Activated CD8-positive, alpha-beta memory T cell treated with anti-CD3 and anti-CD28 coated beads, Interleukin-2, amount 10 ng/mL, durations not matched to agents 7 days and 5 days (primary cell): ENCODE results near the gene ZBTB12. TPM values are rescaled to one million over a fixed set of nuclear protein-coding genes. Genes with fewer than 3 reads are reported as not detected.
"Not testable (repeated sequence)": the region's sequence is repeated elsewhere in the genome, so short reads cannot be mapped to it uniquely, and the experiment has no call there.

Source experiments
- ATAC-seq: fragments of 150-1000 bp; cut with Tn5 transposase; one replicate; pipeline ENCODE4 v1.10.0; 2021; ENCODE audit warnings: moderate library complexity
- CTCF ChIA-PET: fragments of 350-600 bp; sonication (Branson Sonifier 250); formaldehyde crosslinking; loops from one replicate; lab custom pipeline; 2021; ENCODE audit warnings: antibody characterized with exemption; lab: Charles Lee
- DNase-seq: peaks from one replicate; pipeline ENCODE4 v3.0.0-alpha.2; 2020
- H3K27ac Mint-ChIP-seq: one replicate; pipeline ENCODE4 v1.8.0; 2021; ENCODE audit warnings: mild to moderate bottlenecking, mixed read lengths
- H3K27me3 Mint-ChIP-seq: one replicate; pipeline ENCODE4 v1.8.0; 2021; ENCODE audit warnings: mixed read lengths
- H3K36me3 Mint-ChIP-seq: one replicate; pipeline ENCODE4 v1.8.0; 2021; ENCODE audit warnings: mild to moderate bottlenecking, mixed read lengths
- H3K4me1 Mint-ChIP-seq: one replicate; pipeline ENCODE4 v1.8.0; 2021; ENCODE audit warnings: mixed read lengths
- H3K4me3 Mint-ChIP-seq: one replicate; pipeline ENCODE4 v1.8.0; 2021; ENCODE audit warnings: mild to moderate bottlenecking, moderate library complexity, mixed read lengths
- H3K9me3 Mint-ChIP-seq: one replicate; pipeline ENCODE4 v1.8.0; 2022; ENCODE audit warnings: low read depth, mixed read lengths
- total RNA-seq, 2 experiments: library from RNA; stranded (reverse); gene quantifications; one replicate each; pipeline ENCODE4 v1.2.3, GENCODE V29; 2021

The ZBTB12 gene
- total RNA-seq, 2 experiments from 2014 or later = 1.5 to 3.3 TPM

DNA sequence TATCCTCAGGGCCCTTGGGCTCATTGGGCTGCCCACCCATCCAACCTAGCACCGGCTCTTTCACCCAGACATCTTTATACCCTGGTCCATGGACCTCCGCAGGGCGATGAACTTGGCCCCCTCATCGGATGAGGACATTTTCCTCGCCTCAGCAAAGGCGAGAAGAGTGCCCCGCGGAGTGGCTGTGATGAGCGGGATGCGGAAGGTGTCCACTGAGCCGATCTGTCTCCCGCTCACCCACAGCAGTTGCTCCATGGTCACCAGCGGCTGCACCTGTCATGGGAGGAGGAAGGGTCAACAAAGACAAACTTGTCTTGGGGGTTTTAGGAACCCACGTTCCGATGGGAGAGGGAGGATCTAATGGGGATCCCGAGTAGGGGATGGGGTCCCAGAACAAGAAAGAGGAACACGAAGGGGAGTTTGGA lies 40.0 kb downstream of the ZBTB12 start:
- CTCF ChIA-PET = interaction anchor here (1.2 to 2.8 kb wide), 6 partner anchors 9 to 205 kb away, joined by 3 to 10 read pairs (median 6); partner anchors contain the start of gene EHMT2
- no peak for ATAC-seq
- Mint-ChIP-seq H3K9me3 (no peaks in the 10 kb centered on the region), H3K27ac (peak overlapping the region; percentile 90), H3K36me3 (peaks cover 3% of the 10 kb centered on the region), H3K27me3 (no peaks in the 10 kb centered on the region), H3K4me3 (peak overlapping the region; percentile 93), H3K4me1 (peaks cover 22% of the 10 kb centered on the region)
- DNase-seq = no peak

DNA sequence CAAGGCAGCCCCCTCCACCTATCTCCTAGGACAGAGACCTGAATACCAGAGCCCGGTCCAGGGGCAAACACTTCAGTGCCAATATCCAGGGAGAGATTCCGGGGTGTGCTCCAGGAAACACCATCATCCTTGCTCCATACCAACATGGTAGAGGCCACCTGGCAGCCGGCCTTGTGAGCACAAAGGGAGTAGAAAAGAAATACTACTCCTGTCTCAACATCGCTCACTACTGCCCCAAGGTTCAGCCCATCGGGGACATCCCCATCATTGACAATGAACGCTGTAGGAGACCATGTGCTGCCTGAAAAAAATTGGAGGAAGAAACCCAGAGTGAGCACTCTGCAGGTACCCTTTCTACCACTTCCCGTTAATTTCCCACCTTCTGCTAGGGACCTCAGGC lies 40.7 kb downstream of the ZBTB12 start:
- H3K4me1 Mint-ChIP-seq = peaks cover 22% of the 10 kb centered on the region
- CTCF ChIA-PET = no interaction called here
- no peak overlapping the region for H3K27ac Mint-ChIP-seq
- no peaks in the 10 kb centered on the region for H3K9me3 Mint-ChIP-seq
- H3K4me3 Mint-ChIP-seq = peak overlapping the region; percentile 93
- no peak for DNase-seq
- peaks cover 3% of the 10 kb centered on the region for H3K36me3 Mint-ChIP-seq
- H3K27me3 Mint-ChIP-seq = no peaks in the 10 kb centered on the region
- ATAC-seq = no peak

DNA sequence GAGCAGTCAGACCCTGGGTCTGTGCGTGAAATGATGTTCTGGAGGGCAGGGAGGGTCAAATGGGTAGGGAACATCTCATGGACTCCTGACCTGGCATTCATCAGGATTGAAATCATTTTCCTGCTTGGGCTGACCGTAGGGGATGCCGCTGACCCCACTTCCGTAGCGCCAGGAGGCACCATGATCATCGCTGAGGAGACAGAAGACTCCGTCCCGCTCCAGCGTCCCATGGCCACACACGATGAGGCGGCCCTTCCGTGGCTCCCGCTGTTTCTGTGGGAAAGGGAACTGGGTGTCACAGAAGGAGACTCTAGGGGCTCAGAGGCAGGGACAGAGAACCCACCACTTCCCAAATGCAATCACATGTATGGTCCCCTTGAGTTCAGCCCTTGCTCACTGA lies 41.5 kb downstream of the ZBTB12 start:
- no peaks in the 10 kb centered on the region for H3K27me3 Mint-ChIP-seq
- H3K4me3 Mint-ChIP-seq = no peak overlapping the region
- CTCF ChIA-PET = interaction anchor here (1.4 kb wide), 1 partner anchor 29 kb away, joined by 3 read pairs; no protein-coding TSS in a partner anchor
- ATAC-seq (no peak), DNase-seq (no peak)
- H3K27ac Mint-ChIP-seq = no peak overlapping the region
- peaks cover 3% of the 10 kb centered on the region for H3K36me3 Mint-ChIP-seq
- peaks cover 22% of the 10 kb centered on the region for H3K4me1 Mint-ChIP-seq
- H3K9me3 Mint-ChIP-seq = no peaks in the 10 kb centered on the region

DNA sequence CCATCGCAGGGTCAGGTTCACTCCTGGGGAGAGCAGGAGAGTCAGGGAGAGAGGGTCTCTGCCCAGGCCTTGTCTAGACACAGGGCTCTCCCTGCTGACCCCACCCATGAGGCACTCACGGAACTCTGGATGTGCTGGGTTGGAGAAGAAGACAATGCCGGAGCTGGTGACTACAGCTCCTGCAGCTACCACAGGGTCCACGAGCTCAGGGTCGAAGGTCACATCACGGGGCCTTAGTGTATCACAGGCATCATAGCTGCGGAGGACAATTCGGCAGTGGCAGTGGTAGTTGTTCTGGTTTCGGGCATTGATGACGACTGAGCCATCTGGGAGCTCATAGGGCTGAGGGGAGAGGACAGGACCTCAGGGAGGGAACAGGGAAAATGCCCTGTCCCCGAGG lies 42.0 kb downstream of the ZBTB12 start:
- Mint-ChIP-seq H3K36me3 (peaks cover 3% of the 10 kb centered on the region), H3K9me3 (no peaks in the 10 kb centered on the region), H3K4me3 (no peak overlapping the region), H3K27ac (no peak overlapping the region), H3K4me1 (peaks cover 19% of the 10 kb centered on the region), H3K27me3 (no peaks in the 10 kb centered on the region)
- DNase-seq (no peak), ATAC-seq (no peak)
- CTCF ChIA-PET = interaction anchor here (1.4 kb wide), 1 partner anchor 29 kb away, joined by 3 read pairs; no protein-coding TSS in a partner anchor

DNA sequence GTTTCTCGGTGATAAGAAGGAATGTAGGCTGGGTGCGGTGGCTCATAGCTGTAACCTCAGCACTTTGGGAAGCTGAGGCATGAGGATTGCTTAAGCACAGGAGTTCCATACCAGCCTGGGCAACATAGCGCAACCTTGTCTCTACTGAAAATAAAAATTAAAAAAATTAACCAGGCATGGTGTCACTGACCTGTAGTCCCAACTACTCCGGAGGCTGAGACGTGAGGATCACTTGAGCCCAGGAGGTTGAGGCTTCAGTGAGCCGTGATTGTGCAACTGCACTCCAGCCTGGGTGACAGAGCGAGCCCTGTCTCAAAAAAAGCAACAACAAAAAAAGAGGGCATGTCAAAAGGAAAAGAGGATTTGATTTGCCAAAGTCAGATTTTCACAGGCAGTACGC lies 43.2 kb downstream of the ZBTB12 start:
- DNase-seq (no peak), ATAC-seq (no peak)
- H3K36me3 Mint-ChIP-seq = peaks cover 3% of the 10 kb centered on the region
- no peak overlapping the region for H3K4me3 Mint-ChIP-seq
- H3K4me1 Mint-ChIP-seq = peaks cover 17% of the 10 kb centered on the region
- CTCF ChIA-PET = no interaction called here
- H3K9me3 Mint-ChIP-seq = no peaks in the 10 kb centered on the region
- H3K27me3 Mint-ChIP-seq = no peaks in the 10 kb centered on the region
- H3K27ac Mint-ChIP-seq = no peak overlapping the region

DNA sequence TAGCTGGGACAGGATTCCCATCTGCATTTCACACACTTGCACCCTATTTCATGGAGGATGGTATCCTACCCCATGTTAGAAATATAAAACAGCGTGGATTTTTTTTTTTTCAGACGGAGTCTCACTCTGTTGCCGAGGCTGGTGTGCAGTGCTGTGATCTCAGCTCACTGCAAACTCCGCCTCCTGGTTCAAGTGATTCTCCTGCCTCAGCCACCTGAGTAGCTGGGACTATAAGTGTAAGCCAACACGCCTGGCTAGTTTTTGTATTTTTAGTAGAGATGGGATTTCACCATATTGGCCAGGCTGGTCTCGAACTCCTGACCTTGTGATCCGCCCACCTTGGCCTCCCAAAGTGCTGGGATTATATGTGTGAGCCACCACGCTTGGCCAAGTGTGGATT lies 44.1 kb downstream of the ZBTB12 start:
- H3K27ac Mint-ChIP-seq, H3K27me3 Mint-ChIP-seq, H3K9me3 Mint-ChIP-seq, H3K4me3 Mint-ChIP-seq, DNase-seq, ATAC-seq, H3K36me3 Mint-ChIP-seq: not testable (repeated sequence)
- CTCF ChIA-PET = interaction anchor here (1.5 kb wide), 1 partner anchor 13 kb away, joined by 3 read pairs; no protein-coding TSS in a partner anchor
- H3K4me1 Mint-ChIP-seq = peaks cover 16% of the 10 kb centered on the region

DNA sequence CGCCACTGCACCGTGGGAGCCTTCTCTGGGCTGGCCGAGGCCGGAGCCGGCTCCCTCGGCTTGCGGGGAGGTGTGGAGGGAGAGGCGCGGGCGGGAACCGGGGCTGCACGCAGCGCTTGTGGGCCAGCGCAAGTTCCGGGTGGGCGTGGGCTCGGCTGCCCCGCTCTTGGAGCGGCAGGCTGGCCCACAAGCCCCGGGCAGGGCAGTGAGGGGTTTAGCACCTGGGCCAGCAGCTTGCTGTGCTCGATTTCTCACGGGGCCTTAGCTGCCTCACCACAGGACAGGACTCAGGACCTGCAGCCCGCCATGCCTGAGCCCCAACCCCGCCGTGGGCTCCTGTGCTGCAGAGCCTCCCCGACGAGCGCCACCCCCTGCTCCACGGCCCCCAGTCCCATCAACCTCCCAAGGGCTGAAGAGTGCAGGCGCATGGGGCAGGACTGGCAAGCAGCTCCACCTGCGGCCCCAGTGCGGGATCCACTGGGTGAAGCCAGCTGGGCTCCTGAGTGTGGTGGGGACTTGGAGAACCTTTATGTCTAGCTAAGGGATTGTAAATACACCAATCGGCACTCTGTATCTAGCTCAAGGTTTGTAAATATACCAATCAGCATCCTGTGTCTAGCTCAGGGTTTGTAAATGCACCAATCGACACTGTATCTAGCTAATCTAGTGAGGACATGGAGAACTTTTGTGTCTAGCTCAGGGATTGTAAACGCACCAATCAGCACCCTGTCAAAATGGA lies 49.7 kb downstream of the ZBTB12 start:
- CTCF ChIA-PET = interaction anchor here (0.6 to 1.5 kb wide), 2 partner anchors 11 to 17 kb away, joined by 4 to 6 read pairs; partner anchors contain the start of gene NEU1
- H3K27me3 Mint-ChIP-seq, H3K27ac Mint-ChIP-seq, DNase-seq, H3K4me3 Mint-ChIP-seq, ATAC-seq, H3K36me3 Mint-ChIP-seq, H3K9me3 Mint-ChIP-seq, H3K4me1 Mint-ChIP-seq: not testable (repeated sequence)

DNA sequence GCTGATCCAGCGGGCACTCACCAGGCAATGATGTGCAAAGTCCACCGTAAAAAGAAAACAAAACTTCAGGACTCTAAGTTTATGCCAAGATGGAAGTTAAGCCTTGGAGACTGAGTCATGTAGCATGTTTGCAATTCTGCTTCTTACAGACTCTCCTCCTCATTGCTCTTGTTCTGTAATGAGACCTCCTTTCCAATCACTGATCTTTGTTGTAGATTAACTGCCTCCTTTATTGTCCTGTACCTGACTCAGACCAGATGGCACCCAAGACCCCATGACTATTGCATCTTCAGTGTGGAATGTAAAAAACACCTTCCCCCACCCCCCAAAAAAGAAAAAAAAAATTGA lies 50.4 kb downstream of the ZBTB12 start:
- H3K9me3 Mint-ChIP-seq = no peaks in the 10 kb centered on the region

DNA sequence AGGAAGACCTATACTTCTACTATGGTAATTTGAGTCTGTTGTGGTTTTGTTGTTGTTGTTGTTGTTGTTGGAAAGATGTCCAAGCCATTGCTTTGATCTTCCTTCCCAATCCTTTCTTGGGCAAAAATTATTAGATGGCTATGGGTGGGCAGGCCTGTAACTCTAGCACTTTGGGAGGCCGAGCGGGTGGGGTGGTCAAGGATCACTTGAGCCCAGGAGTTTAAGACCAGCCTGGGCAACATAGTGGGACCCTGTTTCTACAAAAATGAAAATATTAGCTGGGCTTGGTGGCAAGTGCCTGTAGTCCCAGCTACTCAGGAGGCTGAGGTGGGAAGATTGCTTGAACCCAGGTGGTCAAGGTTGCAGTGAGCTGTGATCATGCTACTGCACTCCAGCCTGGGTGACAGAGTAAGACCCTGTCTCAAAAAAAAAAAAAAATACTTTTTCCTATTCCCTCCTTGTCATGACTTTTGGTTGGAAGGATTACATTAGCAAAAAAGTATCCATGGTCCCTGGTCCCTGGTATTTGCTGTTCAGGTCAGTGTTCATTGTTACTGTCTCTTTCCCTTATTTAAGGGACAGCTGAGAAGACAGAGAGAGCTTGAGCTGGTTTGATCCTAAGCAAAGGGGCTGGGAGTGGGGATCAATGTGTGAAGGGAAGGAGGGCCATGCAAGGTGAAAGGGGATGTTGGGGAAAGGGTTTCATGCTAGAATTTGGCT lies 51.0 kb downstream of the ZBTB12 start:
- H3K27ac Mint-ChIP-seq = no peak overlapping the region
- no peak overlapping the region for H3K4me3 Mint-ChIP-seq
- no peaks in the 10 kb centered on the region for H3K36me3 Mint-ChIP-seq
- H3K4me1 Mint-ChIP-seq = no peaks in the 10 kb centered on the region
- no peak for ATAC-seq
- CTCF ChIA-PET = no interaction called here
- no peaks in the 10 kb centered on the region for H3K27me3 Mint-ChIP-seq
- no peaks in the 10 kb centered on the region for H3K9me3 Mint-ChIP-seq
- no peak for DNase-seq

More for the DNA sequence above, 50.4 kb downstream of the ZBTB12 start:
- Mint-ChIP-seq H3K27ac (no peak overlapping the region), H3K4me3 (no peak overlapping the region), H3K36me3 (no peaks in the 10 kb centered on the region), H3K4me1 (no peaks in the 10 kb centered on the region), H3K27me3 (no peaks in the 10 kb centered on the region)
- ATAC-seq = no peak
- no peak for DNase-seq
- CTCF ChIA-PET = no interaction called here

Other genes starting within 250 kb of the ZBTB12 start
- gene BAG6, start 249.4 kb downstream of the ZBTB12 start, total RNA-seq = 100 to 1,000 TPM; 243 to 245 TPM
- gene APOM, start 246.2 kb downstream of the ZBTB12 start, total RNA-seq = 1 to 10 TPM; 1.9 to 3.7 TPM
- gene C6orf47, start 241.3 kb downstream of the ZBTB12 start, total RNA-seq = 10 to 100 TPM; 24.7 to 27.2 TPM
- 10 to 100 TPM; 34.9 to 41.6 TPM for gene GPANK1, start 237.1 kb downstream of the ZBTB12 start, total RNA-seq
- 100 to 1,000 TPM; 206 to 236 TPM for gene CSNK2B, start 236.0 kb downstream of the ZBTB12 start, total RNA-seq
- gene LY6G5B, start 232.1 kb downstream of the ZBTB12 start, total RNA-seq = 10 to 100 TPM; 16.1 to 25.0 TPM
- 1 to 10 TPM; 2.6 to 3.8 TPM for gene LY6G5C, start 221.0 kb downstream of the ZBTB12 start, total RNA-seq
- 10 to 100 TPM; 49.0 to 56.7 TPM for gene ABHD16A, start 198.8 kb downstream of the ZBTB12 start, total RNA-seq
- not detected for gene LY6G6F, start 195.2 kb downstream of the ZBTB12 start, total RNA-seq
- not detected for gene LY6G6D, start 186.7 kb downstream of the ZBTB12 start, total RNA-seq
- not detected for gene LY6G6C, start 180.3 kb downstream of the ZBTB12 start, total RNA-seq
- under 1 TPM; 0.20 to 0.33 TPM for gene MPIG6B, start 178.7 kb downstream of the ZBTB12 start, total RNA-seq
- 10 to 100 TPM; 13.6 to 23.4 TPM for gene DDAH2, start 172.8 kb downstream of the ZBTB12 start, total RNA-seq
- 100 to 1,000 TPM; 544 to 561 TPM for gene CLIC1, start 165.6 kb downstream of the ZBTB12 start, total RNA-seq
- gene MSH5, start 162.1 kb downstream of the ZBTB12 start, total RNA-seq = 100 to 1,000 TPM in 1 of 2 experiments, 10 to 100 TPM in 1; 75.6 to 109 TPM
- gene SAPCD1, start 139.4 kb downstream of the ZBTB12 start, total RNA-seq = 10 to 100 TPM; 12.8 to 19.2 TPM
- gene VWA7, start 124.8 kb downstream of the ZBTB12 start, total RNA-seq = 1 to 10 TPM; 5.7 to 6.4 TPM
- 100 to 1,000 TPM; 107 to 140 TPM for gene VARS1, start 106.3 kb downstream of the ZBTB12 start, total RNA-seq
- 100 to 1,000 TPM; 124 to 129 TPM for gene LSM2, start 95.1 kb downstream of the ZBTB12 start, total RNA-seq
- 1 to 10 TPM; 2.9 to 3.1 TPM for gene HSPA1L, start 86.8 kb downstream of the ZBTB12 start, total RNA-seq
- 100 to 1,000 TPM; 124 to 137 TPM for gene HSPA1A, start 86.5 kb downstream of the ZBTB12 start, total RNA-seq
- gene HSPA1B, start 74.3 kb downstream of the ZBTB12 start, total RNA-seq = 10 to 100 TPM; 64.6 to 71.6 TPM
- gene NEU1, start 39.3 kb downstream of the ZBTB12 start, total RNA-seq = 10 to 100 TPM; 13.0 to 21.5 TPM
- gene SLC44A4, start 23.1 kb downstream of the ZBTB12 start, total RNA-seq = not detected
- gene EHMT2, start 4.4 kb downstream of the ZBTB12 start, total RNA-seq = 10 to 100 TPM; 78.7 to 79.0 TPM
- under 1 TPM; 0.61 to 0.80 TPM for gene C2, start 25.6 kb upstream of the ZBTB12 start, total RNA-seq
- under 1 TPM in 1 of 2 experiments, not detected in 1; 0.12 TPM for gene CFB, start 44.0 kb upstream of the ZBTB12 start, total RNA-seq
- gene NELFE, start 56.9 kb upstream of the ZBTB12 start, total RNA-seq = 10 to 100 TPM; 75.7 to 79.7 TPM
- gene SKIC2, start 57.1 kb upstream of the ZBTB12 start, total RNA-seq = 10 to 100 TPM; 88.2 to 93.2 TPM
- gene DXO, start 70.1 kb upstream of the ZBTB12 start, total RNA-seq = 10 to 100 TPM; 17.4 to 18.7 TPM
- 1 to 10 TPM; 2.3 to 3.4 TPM for gene C4A, start 80.0 kb upstream of the ZBTB12 start, total RNA-seq
- 1 to 10 TPM; 3.5 to 5.5 TPM for gene C4B, start 112.7 kb upstream of the ZBTB12 start, total RNA-seq
- gene CYP21A2, start 136.3 kb upstream of the ZBTB12 start, total RNA-seq = under 1 TPM in 1 of 2 experiments, not detected in 1; 0.15 TPM
- 1 to 10 TPM; 3.1 to 5.5 TPM for gene TNXB, start 207.3 kb upstream of the ZBTB12 start, total RNA-seq
- gene ATF6B, start 226.2 kb upstream of the ZBTB12 start, total RNA-seq = 100 to 1,000 TPM; 119 to 135 TPM
- 1 to 10 TPM; 7.4 to 7.9 TPM for gene FKBPL, start 228.2 kb upstream of the ZBTB12 start, total RNA-seq
- under 1 TPM; 0.23 to 0.28 TPM for gene PRRT1, start 249.9 kb upstream of the ZBTB12 start, total RNA-seq